ENCODE measurements around the gene SMTNL1. TPM values are rescaled to one million over a fixed set of nuclear protein-coding genes. Genes with fewer than 3 reads are reported as not detected.

Gene SMTNL1
- total and polyA plus RNA-seq, 2 experiments from 2014 or later: 0.89 TPM; not detected in 1

DNA sequence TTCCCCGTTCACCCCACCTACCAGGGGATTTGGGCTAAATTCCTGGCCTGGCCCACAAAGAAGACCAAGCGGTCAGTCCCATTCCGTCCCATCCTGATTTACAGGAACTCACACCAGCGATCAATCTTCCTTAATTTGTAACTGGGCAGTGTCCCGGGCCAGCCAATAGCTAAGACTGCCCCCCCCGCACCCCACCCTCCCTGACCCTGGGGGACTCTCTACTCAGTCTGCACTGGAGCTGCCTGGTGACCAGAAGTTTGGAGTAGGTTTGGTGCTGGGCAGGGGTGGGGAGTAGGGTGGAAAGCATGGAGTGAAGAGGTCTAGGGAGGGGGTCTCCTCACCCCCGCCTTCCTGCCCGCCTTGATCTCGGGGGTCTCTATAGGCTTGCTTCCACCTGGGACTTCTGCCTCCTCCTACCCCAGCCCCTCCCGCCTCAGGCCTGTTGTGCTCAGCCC lies 60.1 kb downstream of the SMTNL1 start, which contains the start of gene SERPING1:
Gene SERPING1, plus strand, starts transcription at position 225 of the 455 bp plus-strand sequence. CDS start 586 bp downstream, outside the sequence.
- peak within 1 kb of the TSS; percentile 25 for H3K4me3 ChIP-seq
- peak in 1 of 2 donors; percentile 77 for DNase-seq (ENCODE audit: low read depth in 1 of 2, low spot score in 1 of 2)
- TF ChIP-seq, protein P1, sequence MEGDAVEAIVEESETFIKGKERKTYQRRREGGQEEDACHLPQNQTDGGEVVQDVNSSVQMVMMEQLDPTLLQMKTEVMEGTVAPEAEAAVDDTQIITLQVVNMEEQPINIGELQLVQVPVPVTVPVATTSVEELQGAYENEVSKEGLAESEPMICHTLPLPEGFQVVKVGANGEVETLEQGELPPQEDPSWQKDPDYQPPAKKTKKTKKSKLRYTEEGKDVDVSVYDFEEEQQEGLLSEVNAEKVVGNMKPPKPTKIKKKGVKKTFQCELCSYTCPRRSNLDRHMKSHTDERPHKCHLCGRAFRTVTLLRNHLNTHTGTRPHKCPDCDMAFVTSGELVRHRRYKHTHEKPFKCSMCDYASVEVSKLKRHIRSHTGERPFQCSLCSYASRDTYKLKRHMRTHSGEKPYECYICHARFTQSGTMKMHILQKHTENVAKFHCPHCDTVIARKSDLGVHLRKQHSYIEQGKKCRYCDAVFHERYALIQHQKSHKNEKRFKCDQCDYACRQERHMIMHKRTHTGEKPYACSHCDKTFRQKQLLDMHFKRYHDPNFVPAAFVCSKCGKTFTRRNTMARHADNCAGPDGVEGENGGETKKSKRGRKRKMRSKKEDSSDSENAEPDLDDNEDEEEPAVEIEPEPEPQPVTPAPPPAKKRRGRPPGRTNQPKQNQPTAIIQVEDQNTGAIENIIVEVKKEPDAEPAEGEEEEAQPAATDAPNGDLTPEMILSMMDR (IDR thresholded peaks at IDR 0.05; ENCODE audit: low read depth, low read length): no peak
- no peaks in the 10 kb centered on the region for H3K4me1 ChIP-seq (ENCODE audit: low read depth)
- H3K9me3 ChIP-seq (ENCODE audit: low read depth): no peaks in the 10 kb centered on the region
- no peaks in the 10 kb centered on the region for H3K36me3 ChIP-seq
- no peaks in the 10 kb centered on the region for H3K27me3 ChIP-seq
- peak within 1 kb of the TSS; percentile 81 for H3K27ac ChIP-seq

DNA sequence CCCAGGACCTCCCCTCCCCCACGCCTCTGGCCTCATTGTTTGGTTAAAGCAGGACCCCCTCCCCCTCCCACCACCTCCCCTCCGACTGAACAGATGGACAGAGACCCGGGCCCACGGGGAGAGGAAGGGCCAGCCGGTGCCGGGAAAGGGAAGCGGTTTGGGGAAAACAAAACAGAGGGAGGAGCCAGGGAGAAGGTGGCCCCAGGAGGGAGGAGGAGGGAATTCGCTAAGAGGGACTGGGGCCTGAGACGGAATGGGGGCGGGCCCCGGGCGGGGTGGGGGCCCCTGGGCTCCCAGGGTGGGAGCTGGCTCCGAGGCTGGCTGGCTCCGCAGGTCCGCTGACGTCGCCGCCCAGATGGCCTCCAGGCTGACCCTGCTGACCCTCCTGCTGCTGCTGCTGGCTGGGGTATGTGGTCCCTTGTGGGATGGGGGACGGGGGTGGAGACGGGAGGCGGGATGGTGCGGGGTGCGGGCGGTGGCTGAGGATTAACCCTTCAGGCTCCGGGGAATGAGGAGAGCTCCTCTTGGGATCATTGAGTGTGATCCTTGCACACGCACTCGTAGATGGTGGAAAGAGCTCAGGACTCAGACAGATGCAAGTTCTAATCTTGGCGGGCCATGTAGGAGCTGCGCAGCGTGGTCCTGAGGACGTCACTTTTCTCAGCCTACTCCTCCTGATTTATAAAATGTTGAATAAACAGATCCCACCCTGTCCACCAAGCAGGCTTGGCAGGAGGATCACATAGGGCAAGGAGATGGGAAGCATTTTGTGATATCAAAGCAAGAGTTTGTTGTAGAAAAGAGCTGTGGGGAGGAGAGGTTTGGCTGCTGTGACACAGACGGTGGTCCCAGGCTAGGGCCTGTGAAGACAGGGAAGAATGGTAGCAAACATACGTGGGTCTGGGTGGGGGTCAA lies 60.8 kb downstream of the SMTNL1 start:
- DNase-seq (ENCODE audit: low read depth in 1 of 2, low spot score in 1 of 2): peak; percentile 74 to 88
- H3K9me3 ChIP-seq (ENCODE audit: low read depth): no peaks in the 10 kb centered on the region
- no peaks in the 10 kb centered on the region for H3K27me3 ChIP-seq
- H3K36me3 ChIP-seq: no peaks in the 10 kb centered on the region
- H3K27ac ChIP-seq: peak overlapping the region; percentile 81
- peak overlapping the region; percentile 25 for H3K4me3 ChIP-seq
- TF ChIP-seq, protein P1 (IDR thresholded peaks at IDR 0.05; ENCODE audit: low read depth, low read length): no peak
- no peaks in the 10 kb centered on the region for H3K4me1 ChIP-seq (ENCODE audit: low read depth)

DNA sequence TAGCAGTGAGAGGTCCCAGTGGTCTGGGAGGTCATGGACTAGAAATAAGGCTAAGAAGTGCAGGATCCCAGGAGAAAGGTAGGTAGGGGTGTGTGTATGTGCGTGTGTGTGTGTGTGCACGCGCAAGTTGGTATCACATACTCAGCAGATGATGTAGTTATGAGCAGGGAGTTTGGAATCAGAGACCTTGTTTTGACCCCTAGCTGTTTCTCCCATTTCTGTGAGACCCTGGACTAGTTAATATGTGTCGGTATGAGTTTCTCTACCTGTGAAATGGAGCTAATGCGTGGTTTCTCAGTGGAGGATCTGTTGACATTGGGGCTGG lies 61.4 kb downstream of the SMTNL1 start:
- H3K9me3 ChIP-seq (ENCODE audit: low read depth): no peaks in the 10 kb centered on the region
- H3K27me3 ChIP-seq: no peaks in the 10 kb centered on the region
- peak in 1 of 2 donors; percentile 47 for DNase-seq (ENCODE audit: low read depth in 1 of 2, low spot score in 1 of 2)
- H3K4me1 ChIP-seq (ENCODE audit: low read depth): no peaks in the 10 kb centered on the region
- peak overlapping the region; percentile 35 for H3K27ac ChIP-seq
- peak overlapping the region; percentile 25 for H3K4me3 ChIP-seq
- no peaks in the 10 kb centered on the region for H3K36me3 ChIP-seq
- TF ChIP-seq, protein P1 (IDR thresholded peaks at IDR 0.05; ENCODE audit: low read depth, low read length): no peak

DNA sequence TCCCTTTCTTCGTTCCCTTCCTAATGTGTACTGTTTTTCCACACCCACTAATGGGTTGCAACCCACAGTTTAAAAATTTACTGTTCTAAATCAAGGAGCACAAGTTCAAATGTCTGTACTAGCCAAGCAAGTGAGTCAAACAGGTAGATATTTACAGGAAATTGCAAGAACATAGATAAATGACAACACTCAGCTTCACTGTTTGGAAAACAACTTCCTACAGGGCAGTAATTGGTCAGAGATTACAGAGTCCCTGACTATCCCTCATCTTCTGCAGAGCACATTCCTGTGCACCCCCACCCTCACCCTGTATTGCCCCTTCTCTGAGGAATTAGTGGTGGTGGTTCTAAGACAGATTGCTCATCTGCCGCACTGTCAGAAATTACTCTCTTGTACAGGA lies 62.0 kb downstream of the SMTNL1 start:
- Histone ChIP-seq H3K36me3 (no peaks in the 10 kb centered on the region), H3K27ac (peak overlapping the region; percentile 15), H3K4me3 (no peak overlapping the region), H3K4me1 (ENCODE audit: low read depth) (no peaks in the 10 kb centered on the region), H3K9me3 (ENCODE audit: low read depth) (no peaks in the 10 kb centered on the region), H3K27me3 (no peaks in the 10 kb centered on the region)
- DNase-seq (ENCODE audit: low read depth in 1 of 2, low spot score in 1 of 2): peak in 1 of 2 donors; percentile 9
- TF ChIP-seq, protein P1 (IDR thresholded peaks at IDR 0.05; ENCODE audit: low read depth, low read length): no peak

Other genes starting within 250 kb of the SMTNL1 start
- gene TNKS1BP1, start 212.6 kb upstream of the SMTNL1 start, total RNA-seq: 58.9 and 69.1 TPM in 2 replicates
- gene TNKS1BP1, start 212.6 kb upstream of the SMTNL1 start, polyA plus RNA-seq: 62.1 and 67.1 TPM in 2 replicates
- 112 and 180 TPM in 2 replicates for gene SSRP1, start 201.7 kb upstream of the SMTNL1 start, total RNA-seq
- 87.0 and 112 TPM in 2 replicates for gene SSRP1, start 201.7 kb upstream of the SMTNL1 start, polyA plus RNA-seq
- 0.09 and 0.18 TPM in 2 replicates for gene P2RX3, start 199.2 kb upstream of the SMTNL1 start, total RNA-seq
- gene P2RX3, start 199.2 kb upstream of the SMTNL1 start, polyA plus RNA-seq: 0.39 and 0.62 TPM in 2 replicates
- not detected in 2 replicates for gene PRG3, start 156.4 kb upstream of the SMTNL1 start, total RNA-seq
- gene PRG3, start 156.4 kb upstream of the SMTNL1 start, polyA plus RNA-seq: not detected in 2 replicates
- not detected in 2 replicates for gene PRG2, start 146.9 kb upstream of the SMTNL1 start, total RNA-seq
- not detected in 2 replicates for gene PRG2, start 146.9 kb upstream of the SMTNL1 start, polyA plus RNA-seq
- 1.7 and 1.9 TPM in 2 replicates for gene SLC43A3, start 110.5 kb upstream of the SMTNL1 start, total RNA-seq
- 5.8 and 6.8 TPM in 2 replicates for gene SLC43A3, start 110.5 kb upstream of the SMTNL1 start, polyA plus RNA-seq
- gene RTN4RL2, start 77.1 kb upstream of the SMTNL1 start, total RNA-seq: 0.09 and 0.11 TPM in 2 replicates
- gene RTN4RL2, start 77.1 kb upstream of the SMTNL1 start, polyA plus RNA-seq: 0.61 and 1.3 TPM in 2 replicates
- gene SLC43A1, start 21.9 kb upstream of the SMTNL1 start, total RNA-seq: 13.3 and 24.6 TPM in 2 replicates
- 11.2 and 23.7 TPM in 2 replicates for gene SLC43A1, start 21.9 kb upstream of the SMTNL1 start, polyA plus RNA-seq
- gene TIMM10, start 6.8 kb upstream of the SMTNL1 start, total RNA-seq: 32.6 and 45.1 TPM in 2 replicates
- gene TIMM10, start 6.8 kb upstream of the SMTNL1 start, polyA plus RNA-seq: 57.3 and 64.7 TPM in 2 replicates
- gene UBE2L6, start 30.1 kb downstream of the SMTNL1 start, total RNA-seq: 113 and 129 TPM in 2 replicates
- 158 and 231 TPM in 2 replicates for gene UBE2L6, start 30.1 kb downstream of the SMTNL1 start, polyA plus RNA-seq
- 42.8 and 51.9 TPM in 2 replicates for gene SERPING1, start 60.1 kb downstream of the SMTNL1 start, total RNA-seq
- 80.7 and 123 TPM in 2 replicates for gene SERPING1, start 60.1 kb downstream of the SMTNL1 start, polyA plus RNA-seq
- gene YPEL4, start 112.3 kb downstream of the SMTNL1 start, total RNA-seq: 0.70 and 1.3 TPM in 2 replicates
- gene YPEL4, start 112.3 kb downstream of the SMTNL1 start, polyA plus RNA-seq: 1.1 and 2.1 TPM in 2 replicates
- 16.5 and 17.2 TPM in 2 replicates for gene CLP1, start 120.2 kb downstream of the SMTNL1 start, total RNA-seq
- 16.7 and 17.9 TPM in 2 replicates for gene CLP1, start 120.2 kb downstream of the SMTNL1 start, polyA plus RNA-seq
- 30.9 and 36.8 TPM in 2 replicates for gene ZDHHC5, start 130.5 kb downstream of the SMTNL1 start, total RNA-seq
- 24.9 and 32.1 TPM in 2 replicates for gene ZDHHC5, start 130.5 kb downstream of the SMTNL1 start, polyA plus RNA-seq
- 20.2 and 48.4 TPM in 2 replicates for gene MED19, start 174.6 kb downstream of the SMTNL1 start, total RNA-seq
- gene MED19, start 174.6 kb downstream of the SMTNL1 start, polyA plus RNA-seq: 33.7 and 37.0 TPM in 2 replicates
- 49.6 and 95.3 TPM in 2 replicates for gene TMX2, start 175.0 kb downstream of the SMTNL1 start, total RNA-seq
- gene TMX2, start 175.0 kb downstream of the SMTNL1 start, polyA plus RNA-seq: 113 and 140 TPM in 2 replicates
- gene SELENOH, start 203.9 kb downstream of the SMTNL1 start, total RNA-seq: 311 and 358 TPM in 2 replicates
- 257 and 289 TPM in 2 replicates for gene SELENOH, start 203.9 kb downstream of the SMTNL1 start, polyA plus RNA-seq
- not detected in 2 replicates for gene BTBD18, start 214.2 kb downstream of the SMTNL1 start, total RNA-seq
- 1.5 and 2.4 TPM in 2 replicates for gene BTBD18, start 214.2 kb downstream of the SMTNL1 start, polyA plus RNA-seq
- 125 and 153 TPM in 2 replicates for gene CTNND1, start 224.2 kb downstream of the SMTNL1 start, total RNA-seq
- 95.4 and 125 TPM in 2 replicates for gene CTNND1, start 224.2 kb downstream of the SMTNL1 start, polyA plus RNA-seq

Measured in cardiac muscle cell (in vitro differentiated cells and primary cell).